ENCODE measurements around the gene ATF6B.
A peak's percentile ranks its signal among the peaks of the same experiment; 100 is the strongest.

The ATF6B gene

DNA sequence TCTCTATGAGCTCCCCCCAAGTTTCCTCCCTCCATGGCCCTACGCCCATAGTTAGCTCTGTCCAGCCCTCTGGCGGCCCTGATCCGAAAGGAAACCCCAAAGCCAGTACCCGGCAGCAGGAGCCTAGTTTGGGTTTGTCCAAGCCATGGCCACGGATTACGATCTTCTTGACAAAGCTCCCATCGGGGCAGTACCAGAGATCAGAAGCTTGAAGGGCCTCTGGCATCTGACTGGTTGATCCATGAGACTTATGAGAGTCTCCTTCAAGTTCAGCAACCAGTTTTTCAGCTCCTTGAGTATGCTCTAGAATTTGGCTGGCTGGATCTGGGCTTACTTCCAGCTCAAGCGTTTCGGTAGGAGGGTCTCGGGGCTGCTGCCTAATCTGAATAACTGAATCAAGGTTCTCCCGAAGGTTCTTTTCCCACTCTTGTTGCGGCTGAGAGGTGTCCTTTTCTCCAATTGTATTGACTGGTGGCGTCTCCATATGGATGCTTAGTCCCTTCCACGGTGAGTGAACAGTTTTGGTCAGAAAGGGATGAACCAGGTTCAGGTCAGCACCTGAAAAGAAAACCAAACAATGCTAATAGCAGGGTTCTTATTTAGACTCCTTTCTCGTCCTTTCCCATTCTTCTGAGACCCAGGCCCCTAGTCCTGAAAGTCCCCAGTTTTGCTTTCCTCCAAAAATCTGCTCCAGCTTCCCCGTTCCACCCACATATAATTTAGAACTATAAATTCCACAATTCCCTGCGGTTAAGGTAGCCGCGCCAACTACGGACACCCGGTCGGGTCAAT, 1.4 kb upstream of the ATF6B start:
- no peak for DNase-seq

GRCh38 chr6:32128751-32129296, 778 bp upstream of the ATF6B start:
- no peak for DNase-seq

DNA sequence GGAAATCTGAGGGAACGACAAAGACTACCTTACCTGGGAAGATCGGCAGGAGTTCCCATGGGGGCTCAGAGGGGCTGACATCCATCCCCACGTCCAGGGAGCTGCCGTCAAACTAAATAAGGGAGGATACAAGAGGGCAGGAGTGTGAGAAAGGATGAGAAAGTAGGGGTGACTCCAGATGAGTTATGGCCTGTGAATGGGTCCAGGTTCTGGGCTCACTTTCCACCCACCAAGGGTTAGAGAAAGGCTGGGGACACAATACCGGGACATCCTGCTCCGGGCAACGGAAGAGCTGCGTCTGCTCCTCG, 683 bp downstream of the ATF6B start:
- no peak for DNase-seq

- DNase-seq = no peak
Measured at GRCh38 chr6:32126880-32127279, 1.2 kb downstream of the ATF6B start.

DNA sequence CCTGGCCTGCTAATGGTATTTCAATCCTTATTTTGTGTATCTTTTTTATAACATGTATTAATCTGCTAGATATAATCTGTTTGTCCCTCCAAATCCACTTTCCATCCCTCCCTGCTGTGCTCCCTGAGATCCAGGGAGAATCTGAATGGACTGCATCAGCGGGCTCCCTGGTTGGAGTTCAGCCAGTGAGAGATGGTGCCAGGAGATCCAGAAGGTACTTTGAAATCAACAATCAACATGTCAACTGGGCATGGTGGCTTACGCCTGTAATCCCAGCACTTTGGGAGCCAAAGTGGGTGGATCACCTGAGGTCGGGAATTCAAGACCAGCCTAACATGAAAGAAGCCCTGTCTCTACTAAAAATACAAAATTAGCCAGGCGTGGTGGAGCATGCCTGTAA, 4.4 kb downstream of the ATF6B start:
- DNase-seq = no peak

- no peak for DNase-seq
Measured at GRCh38 chr6:32120573-32121059, 7.4 kb downstream of the ATF6B start.

DNA sequence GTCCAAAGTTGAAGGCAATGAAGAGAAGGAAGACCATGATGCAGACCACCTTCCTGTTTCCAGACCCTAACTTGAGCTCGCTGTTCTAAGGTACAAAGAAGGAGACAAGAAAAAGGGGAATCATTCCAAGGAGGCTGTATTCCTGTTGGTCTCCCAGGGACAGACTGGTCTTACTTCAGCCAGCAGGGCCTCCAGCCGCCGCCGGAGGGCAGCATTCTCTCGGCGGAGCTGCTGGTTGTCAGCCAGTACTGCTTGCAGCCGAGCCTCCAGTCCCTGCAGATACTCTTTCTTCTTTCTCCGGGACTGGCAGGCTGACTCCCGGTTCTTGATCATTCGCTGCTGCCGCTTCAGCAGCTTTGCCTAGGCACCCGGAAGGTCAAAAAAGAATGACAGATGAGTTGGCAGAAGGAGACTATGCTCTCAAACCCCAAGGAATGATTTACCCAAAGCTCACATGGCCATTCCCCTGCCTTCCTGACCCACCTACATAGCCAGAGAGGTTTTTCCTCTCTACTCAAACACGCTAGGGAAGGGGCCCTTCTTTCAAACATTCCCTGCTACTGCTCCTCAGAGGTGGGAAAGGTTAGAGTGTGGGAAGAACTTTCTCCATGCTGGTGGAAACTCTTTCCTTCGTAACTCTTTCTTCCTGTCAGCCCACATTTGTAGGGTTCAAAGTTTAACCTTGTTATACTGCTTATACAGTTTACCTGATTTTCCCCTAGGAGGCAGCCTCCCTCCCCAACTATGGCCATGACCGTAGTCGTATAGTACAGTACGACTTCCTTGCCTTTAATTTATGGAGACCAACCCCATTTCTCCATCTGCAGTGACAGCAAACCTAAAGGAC, 9.0 kb downstream of the ATF6B start:
- peak; percentile 69 for DNase-seq

DNA sequence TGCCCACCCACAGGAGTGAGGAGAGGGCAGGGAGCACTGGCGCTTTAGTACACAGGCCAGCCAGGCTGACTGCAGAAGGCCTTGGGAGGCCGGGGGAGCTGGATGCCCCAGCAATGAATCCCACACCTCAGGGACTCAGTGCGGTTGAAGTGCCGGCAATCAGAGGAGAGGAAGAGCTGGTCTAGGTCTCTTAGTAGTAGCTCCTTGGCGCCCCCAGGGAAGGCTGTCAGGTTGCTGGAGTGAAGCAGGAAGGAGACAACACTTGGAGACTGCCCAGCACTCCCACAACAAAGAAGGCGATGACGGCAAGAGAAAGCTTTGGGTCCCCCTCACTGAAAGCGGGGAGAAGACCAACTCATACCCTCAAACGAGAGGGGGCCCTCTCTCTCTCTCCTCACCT, 10.6 kb downstream of the ATF6B start:
- DNase-seq = no peak

- no peak for DNase-seq
Measured at GRCh38 chr6:32116674-32117073, 11.4 kb downstream of the ATF6B start.

GRCh38 chr6:32115623-32116022, 12.4 kb downstream of the ATF6B start:
- DNase-seq = no peak

DNA sequence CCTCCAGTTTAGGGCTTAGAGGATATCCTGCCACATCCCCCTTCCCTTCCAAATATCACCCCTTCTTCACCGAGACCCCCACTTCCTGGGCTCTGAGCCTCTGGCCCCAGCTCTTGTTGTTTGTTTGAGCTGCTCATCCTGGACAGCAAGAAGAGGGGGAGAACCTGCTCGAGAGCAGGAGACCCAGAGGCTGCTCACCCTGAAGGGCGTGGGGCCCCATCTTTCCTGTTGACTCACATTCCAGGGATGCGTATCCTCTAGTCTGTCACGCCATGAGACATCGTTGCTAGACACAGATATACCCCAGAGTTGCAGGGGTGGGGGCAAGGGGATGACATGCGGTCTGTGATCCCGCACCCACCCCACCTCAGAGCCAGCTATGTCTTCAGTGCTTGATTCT, 13.2 kb downstream of the ATF6B start:
- no peak for DNase-seq

DNA sequence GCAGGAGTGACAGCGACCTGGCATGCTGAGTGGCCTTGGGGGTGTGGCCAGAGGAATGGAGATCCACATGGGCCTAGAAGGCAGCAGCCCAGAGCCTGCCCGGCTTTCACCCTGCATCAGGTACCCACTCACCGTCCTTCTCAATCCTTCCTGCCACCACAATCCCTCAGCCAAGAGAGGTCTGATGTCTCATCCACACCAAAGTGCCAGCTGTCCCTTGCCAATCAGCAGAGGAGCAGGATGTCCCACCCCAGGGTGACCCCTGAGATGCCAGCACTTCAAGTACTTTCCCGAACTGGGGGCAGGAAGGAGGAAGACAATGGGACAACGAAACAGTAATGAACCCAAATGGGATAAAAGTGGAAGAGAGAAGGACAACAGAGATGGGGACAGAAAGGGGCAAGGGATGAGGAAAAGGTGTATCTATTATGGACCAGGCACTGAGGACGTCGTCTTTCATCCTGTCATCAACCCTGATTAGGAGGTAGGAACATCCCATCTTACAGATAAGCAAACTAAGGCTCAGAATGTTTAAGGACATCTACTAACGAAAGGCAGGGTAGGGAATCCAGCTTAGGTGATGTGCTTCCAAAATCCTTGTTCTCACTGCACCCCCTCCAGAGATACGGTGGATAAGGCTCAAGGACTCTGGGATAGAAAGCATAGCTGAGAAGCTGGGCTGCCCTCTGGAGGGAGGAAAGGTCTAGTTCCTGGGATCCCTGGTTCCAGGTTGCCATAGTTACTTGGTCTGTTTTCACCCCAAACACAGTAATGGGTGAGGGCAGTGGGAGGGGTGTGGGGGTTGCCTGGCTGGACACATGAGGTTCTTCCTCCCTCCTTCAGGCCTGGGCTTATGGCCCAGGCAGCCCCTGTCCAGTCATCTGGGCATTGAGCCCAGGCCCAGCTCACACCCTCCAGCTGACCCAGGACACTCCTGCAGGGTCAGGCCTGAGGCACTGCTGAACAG, 14.4 kb downstream of the ATF6B start:
- DNase-seq = no peak

DNA sequence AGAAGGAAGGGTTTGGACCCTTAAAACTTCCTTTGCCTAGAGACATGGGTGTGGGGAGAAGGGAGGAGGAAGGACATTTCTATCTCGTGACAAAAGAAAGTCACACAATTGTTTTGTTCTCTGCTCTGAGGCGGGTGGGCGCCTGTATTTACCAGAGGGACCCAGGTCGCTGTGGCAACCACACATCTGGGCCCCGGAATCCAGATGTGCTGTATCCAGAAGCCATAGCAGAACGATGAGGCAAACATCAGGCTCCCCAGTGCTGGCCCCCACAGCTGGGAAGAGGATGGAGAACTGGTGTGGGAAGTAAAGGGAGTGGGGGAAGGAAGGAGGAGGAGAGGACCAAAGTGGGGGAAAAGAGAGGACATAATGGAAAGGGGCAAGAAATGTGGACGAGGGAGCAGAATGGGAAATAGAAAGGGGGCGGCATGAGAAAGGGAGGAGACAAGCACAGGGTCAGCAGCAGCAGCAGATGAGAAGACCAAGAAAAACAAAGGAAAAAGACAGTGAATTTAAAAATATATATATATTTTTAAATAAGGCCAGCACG, 15.5 kb downstream of the ATF6B start:
- DNase-seq = no peak

GRCh38 chr6:32111424-32112066, 16.5 kb downstream of the ATF6B start:
- DNase-seq = no peak

- DNase-seq = no peak
Measured at GRCh38 chr6:32110632-32111031, 17.4 kb downstream of the ATF6B start.

DNA sequence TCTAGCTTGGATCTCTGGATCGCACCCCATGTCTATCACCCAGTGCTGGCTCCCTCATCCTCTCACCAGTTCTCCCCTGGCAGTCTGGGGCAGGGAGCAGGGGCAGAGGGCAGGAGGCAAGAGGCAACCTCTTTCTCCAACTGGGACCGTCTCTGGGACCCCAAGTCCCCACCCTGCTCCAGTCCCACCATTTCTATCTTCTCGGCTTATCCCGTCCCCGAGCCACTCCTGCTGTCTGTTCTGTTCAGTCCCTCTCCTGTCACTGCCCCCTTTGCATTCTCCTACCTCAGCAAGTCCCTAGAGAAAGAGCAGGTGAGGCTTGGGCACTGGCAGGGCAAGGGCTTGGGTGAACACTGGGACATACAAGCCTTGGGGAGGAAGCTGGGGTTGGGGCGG, 18.3 kb downstream of the ATF6B start:
- DNase-seq = no peak

DNA sequence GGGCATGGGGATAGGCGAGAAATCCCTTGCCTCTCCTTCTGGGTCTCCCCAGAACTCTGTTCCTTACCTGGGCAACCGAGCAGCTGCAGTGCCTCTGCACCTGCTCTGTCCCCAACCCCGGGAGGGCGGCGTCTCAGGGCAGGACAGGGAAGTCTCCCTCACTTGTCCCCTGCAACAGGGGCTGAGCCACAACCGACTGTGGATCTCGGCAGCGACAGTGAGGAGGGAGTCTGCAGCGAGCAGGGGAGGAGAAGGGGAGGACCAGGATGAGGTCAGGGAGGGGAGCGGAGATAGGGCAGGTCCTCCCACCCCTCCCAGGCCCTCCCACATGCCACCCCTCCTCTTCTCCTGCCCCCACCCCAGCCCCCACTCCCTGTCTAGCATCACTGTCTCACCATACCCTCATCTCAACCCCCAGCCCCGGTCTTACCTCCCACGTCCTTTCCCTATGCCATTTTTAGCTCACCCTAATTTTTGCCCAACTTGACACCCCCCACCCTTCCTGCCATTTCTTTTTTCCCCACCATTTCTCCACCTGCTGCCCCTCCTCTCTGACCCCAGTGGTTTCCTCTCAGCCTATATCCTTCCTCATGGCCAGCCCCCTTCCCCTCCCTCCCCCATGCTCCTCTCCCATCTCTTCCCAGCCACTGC, 18.8 kb downstream of the ATF6B start, which contains the start of gene TNXB:
TNXB (minus strand) TSS at position 225 of the 651 bp plus-strand sequence. CDS start 11,140 bp downstream, outside the sequence.
- DNase-seq = no peak

DNA sequence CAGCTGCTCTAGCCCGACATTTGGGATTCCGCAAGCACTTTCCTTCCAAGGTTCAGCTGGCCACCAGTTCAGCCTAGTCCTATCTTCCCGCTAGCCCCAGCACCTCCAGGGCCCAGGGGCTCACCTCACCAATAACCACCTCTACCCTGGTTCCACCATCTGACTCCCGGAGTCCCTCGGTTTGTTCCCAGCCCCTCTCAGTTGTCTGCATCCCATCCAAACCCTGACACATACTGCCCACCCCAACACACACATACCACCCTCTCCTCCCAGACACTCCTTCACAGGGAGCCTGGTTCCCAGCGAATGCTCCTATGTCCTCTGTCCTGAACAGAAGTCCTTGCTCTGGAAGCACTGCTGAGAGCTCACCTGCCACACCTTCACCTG, 19.3 kb downstream of the ATF6B start:
- no peak for DNase-seq

GRCh38 chr6:32108094-32108627, 19.9 kb downstream of the ATF6B start:
- no peak for DNase-seq

DNA sequence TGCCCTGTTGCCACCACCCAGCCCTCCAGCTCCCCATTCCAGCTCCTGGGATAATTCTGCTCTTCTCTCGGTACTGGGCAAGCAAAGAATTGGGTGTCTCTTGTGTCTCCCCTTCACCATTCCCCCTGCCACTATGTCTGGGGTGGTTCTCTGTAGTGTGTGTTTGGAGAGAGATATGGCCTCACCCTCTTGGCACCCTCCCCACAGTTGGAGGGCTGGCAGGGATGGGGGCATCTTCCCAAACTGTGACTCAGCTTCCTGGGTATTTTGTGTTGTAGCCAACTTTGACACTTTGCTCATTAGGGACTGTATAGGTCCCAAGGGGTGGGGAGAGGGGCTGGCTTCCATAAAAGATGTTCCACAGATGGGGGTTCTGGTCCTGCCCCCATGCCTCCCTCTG, 20.6 kb downstream of the ATF6B start:
- DNase-seq = no peak

DNA sequence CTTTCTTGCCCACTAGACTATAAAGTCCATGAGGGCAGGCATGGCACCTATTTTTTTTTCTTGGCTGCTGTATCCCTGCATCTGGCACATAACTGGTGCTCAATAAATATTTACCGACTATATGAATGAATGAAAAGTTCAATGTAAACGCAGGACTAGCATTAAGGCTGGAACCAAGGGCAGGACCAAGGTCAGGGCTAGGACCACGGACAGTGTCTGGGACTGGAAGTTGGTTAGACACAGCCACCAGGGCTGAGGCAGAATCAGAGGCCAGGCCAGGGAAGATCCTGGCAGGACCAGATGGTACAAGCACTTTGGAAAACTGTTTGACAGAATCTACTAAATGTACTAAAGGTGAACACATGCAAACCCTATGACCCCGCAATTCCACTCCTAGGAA, 22.6 kb downstream of the ATF6B start:
- no peak for DNase-seq

Measured in stimulated activated CD4-positive, alpha-beta T cell treated with anti-CD3 and anti-CD28 coated beads, Interleukin-4, amount 100 ng/mL, for 1 hour (primary cell).